ENCODE results near the gene CYB5B.

The CYB5B gene

DNA sequence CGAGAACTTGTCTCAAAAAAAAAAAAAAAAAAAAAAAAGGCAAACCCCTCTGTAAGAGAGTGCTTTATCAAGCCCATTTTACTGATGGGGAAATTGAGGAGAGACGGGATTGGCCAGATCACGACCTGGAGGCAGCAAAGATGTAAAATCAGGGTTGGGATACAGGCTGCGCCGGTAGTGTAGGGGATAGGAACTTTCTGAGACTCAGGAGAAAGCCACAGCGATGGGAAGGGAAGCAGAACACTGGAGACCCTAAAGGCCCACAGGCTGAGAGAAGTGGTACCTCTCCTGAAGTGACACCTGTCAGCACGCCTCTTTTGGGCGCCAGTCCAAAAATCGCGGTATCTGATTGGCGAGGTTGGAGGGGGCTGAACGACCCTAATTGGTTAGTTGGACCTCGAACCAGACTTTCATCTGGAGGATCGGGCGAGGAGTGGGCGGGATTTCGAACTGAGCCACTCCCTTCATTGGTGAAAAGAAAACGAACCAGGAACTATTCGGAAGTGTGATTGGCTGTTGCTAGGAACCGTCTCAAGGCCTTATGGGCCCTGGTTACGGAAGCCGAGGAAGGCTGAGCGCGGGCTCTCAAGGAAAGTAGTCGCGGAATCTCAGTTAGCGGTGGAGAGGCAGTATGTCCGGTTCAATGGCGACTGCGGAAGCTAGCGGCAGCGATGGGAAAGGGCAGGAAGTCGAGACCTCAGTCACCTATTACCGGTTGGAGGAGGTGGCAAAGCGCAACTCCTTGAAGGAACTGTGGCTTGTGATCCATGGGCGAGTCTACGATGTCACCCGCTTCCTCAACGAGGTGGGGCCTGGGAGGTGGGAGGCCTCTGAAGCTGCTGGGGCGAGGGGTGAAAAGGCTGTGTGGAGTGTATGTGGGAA lies at the start of gene CYB5B:
Gene CYB5B, plus strand, starts transcription at position 567 of the 882 bp plus-strand sequence. Its CDS starts 65 bp downstream, at position 632.
- DNase-seq (ENCODE audit: low read depth): peak; percentile 99
- TF ChIP-seq, protein P1, sequence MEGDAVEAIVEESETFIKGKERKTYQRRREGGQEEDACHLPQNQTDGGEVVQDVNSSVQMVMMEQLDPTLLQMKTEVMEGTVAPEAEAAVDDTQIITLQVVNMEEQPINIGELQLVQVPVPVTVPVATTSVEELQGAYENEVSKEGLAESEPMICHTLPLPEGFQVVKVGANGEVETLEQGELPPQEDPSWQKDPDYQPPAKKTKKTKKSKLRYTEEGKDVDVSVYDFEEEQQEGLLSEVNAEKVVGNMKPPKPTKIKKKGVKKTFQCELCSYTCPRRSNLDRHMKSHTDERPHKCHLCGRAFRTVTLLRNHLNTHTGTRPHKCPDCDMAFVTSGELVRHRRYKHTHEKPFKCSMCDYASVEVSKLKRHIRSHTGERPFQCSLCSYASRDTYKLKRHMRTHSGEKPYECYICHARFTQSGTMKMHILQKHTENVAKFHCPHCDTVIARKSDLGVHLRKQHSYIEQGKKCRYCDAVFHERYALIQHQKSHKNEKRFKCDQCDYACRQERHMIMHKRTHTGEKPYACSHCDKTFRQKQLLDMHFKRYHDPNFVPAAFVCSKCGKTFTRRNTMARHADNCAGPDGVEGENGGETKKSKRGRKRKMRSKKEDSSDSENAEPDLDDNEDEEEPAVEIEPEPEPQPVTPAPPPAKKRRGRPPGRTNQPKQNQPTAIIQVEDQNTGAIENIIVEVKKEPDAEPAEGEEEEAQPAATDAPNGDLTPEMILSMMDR (IDR thresholded peaks at IDR 0.05; ENCODE audit: insufficient read depth, low read depth, low read length, missing control alignments): no peak
- H3K4me3 ChIP-seq (ENCODE audit: low read depth, low read length): peak within 1 kb of the TSS; percentile 81

DNA sequence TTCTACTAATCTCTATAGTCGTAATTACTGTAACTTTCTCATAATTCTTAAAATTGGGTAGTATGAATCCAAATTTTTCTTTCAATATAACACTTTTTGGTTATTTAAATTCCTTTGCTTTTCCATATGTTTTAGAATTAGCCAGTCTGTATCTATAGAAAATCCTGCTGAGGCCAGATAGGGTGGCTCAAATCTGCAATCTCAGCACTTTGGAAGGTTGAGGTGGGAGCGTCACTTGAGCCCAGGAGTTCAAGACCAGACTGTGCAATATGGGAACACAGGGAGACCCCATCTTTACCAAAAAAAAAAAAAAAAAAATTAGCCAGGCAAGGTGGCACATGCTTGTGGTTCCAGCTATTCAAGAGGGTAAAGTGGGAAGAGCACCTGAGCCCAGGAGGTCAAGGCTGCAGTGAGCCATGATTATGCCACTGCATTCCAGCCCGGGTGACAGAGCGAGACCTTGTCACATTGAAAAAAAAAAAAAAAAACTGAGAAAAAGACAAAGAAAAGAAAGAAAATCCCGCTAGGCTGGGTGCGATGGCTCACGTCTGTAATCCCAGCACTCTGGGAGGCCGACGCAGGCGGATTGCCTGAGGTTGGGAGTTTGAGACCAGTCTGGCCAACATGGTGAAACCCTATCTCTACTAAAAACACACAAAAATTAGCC lies 47.9 kb upstream of the CYB5B start:
- TF ChIP-seq, protein P1 (IDR thresholded peaks at IDR 0.05; ENCODE audit: insufficient read depth, low read depth, low read length, missing control alignments): no peak
- H3K4me3 ChIP-seq (ENCODE audit: low read depth, low read length): no peak overlapping the region
- no peak for DNase-seq (ENCODE audit: low read depth)

DNA sequence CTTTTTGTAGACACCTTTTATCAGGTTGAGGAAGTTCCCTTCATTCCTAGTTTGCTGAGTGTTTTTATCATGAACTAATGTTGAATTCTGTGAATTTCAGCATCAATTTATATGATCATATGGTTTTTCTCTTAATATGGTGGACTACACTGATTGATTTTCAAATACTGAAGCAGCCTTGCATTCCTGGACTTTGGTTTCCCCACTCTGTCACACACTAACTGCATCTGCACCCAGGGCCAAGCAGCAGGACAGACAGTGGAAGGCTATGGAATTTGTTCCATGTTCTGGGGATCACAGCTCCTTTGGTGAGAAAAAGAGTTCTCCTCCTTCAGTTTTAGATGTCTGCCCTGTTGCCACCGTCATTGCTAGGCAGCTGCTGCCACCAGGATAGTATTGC lies 46.4 kb upstream of the CYB5B start:
- no peak for DNase-seq (ENCODE audit: low read depth)
- TF ChIP-seq, protein P1 (IDR thresholded peaks at IDR 0.05; ENCODE audit: insufficient read depth, low read depth, low read length, missing control alignments): no peak
- no peak overlapping the region for H3K4me3 ChIP-seq (ENCODE audit: low read depth, low read length)

DNA sequence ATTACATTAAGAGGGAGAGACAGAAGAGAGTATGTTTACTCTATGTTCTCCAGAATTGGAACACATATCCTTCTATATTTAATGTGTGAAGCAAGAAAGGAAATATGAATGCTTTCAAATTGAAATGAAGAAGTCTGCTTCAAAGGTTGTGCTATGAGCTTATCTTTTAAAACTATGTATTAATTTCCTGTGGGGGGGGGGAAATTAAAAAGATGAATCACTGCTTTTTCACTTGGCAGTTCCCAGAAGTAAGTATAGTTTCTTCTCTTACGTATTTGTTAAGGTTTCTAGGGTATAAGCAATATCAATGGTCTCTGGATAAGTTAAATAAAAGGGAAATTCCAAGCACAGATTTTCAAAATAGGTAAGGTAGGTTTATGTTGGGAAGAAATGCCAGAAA lies 45.7 kb upstream of the CYB5B start:
- TF ChIP-seq, protein P1 (IDR thresholded peaks at IDR 0.05; ENCODE audit: insufficient read depth, low read depth, low read length, missing control alignments): no peak
- no peak overlapping the region for H3K4me3 ChIP-seq (ENCODE audit: low read depth, low read length)
- no peak for DNase-seq (ENCODE audit: low read depth)

GRCh38 chr16:69381231-69381630 lies 43.2 kb upstream of the CYB5B start:
- no peak for DNase-seq (ENCODE audit: low read depth)
- TF ChIP-seq, protein P1 (IDR thresholded peaks at IDR 0.05; ENCODE audit: insufficient read depth, low read depth, low read length, missing control alignments): no peak
- H3K4me3 ChIP-seq (ENCODE audit: low read depth, low read length): no peak overlapping the region

DNA sequence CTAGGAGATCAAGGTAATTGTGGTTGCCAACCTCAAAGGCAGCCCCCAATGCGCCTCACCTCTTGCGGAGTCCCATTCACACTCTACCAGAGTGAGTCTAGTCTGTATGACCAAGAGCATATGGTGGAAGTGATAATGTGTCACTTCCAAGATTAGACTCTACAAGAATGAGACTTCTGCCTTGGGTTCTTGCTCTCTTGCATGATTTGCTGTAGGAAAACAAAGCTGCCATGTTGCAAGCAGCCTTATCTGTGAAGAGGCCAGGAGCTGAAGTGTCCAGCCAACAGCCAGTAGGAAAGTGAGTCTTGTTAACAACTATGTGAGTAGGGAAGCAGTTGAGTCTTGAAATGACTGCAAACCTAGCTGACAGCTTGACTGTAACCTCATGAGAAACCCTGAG lies 42.0 kb upstream of the CYB5B start:
- peak; percentile 24 for DNase-seq (ENCODE audit: low read depth)
- H3K4me3 ChIP-seq (ENCODE audit: low read depth, low read length): no peak overlapping the region
- TF ChIP-seq, protein P1 (IDR thresholded peaks at IDR 0.05; ENCODE audit: insufficient read depth, low read depth, low read length, missing control alignments): no peak
